GM19452 (cell line): ENCODE results near the gene CELSR1.

Experiments used
- ATAC-seq: cut with Tn5 transposase; IDR thresholded peaks from one replicate; pipeline ENCODE4 v1.9.1; 2021; ENCODE audit not compliant: unreplicated experiment

CELSR1 gene

DNA sequence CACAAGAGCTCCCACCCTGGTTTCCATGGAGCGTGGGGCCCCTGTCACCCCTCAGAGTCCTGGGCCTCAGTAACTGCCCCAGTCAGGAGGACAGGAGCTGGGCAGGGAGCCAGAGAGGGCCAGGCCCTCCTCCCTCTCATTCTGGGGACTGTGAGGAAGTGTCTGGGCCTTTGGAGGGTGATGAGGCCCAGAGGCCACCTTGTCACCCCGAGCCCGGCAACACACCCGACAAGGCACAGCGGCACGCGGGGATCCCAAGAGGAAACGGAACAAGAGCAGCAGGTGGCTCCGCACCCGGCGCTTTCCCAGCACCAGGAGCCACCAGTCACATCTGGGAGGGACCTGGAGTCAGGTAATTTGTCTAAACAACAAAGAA lies 72.1 kb downstream of the CELSR1 start:
- ATAC-seq: no peak

- no peak for ATAC-seq
Observed at GRCh38 chr22:46464701-46465344, 72.6 kb downstream of the CELSR1 start.

GRCh38 chr22:46464296-46464695 lies 73.1 kb downstream of the CELSR1 start:
- no peak for ATAC-seq

DNA sequence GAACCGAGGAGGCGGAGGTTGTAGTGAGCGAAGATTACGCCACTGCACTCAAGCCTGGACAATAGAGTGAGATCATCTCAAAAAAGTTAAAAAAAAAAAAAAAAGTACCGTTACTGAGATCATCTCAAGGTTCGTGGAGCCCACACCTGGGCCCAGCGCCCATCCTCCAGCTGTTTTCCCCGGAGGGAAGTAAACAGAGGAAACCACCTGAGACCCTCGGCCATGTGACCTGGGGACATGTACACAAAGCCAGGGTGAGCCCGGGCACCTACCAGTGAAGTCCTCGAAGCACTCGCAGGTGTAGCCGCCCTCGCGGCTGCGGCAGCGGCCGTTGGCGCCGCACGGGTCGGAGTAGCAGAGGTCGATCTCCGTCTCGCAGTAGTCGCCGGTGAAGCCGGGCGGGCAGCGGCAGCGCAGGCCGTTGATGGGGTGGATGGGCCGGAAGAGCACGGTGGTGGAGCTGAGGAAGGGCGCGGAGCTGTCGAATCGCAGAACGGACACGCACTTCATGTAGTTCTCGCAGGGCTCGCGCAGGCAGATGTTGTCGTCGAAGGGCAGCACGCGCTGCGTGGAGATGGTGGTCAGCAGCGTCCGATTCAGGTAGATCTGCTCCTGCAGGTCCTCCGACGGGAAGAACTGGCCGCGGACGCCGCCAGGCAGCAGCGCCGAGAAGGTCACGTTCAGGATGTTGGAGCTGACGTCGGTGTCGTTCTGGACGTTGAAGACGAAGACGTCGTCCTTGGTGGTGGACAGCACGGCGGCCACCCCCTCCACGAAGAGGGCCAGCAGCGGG lies 73.8 kb downstream of the CELSR1 start:
- no peak for ATAC-seq

GRCh38 chr22:46462726-46463371 lies 74.6 kb downstream of the CELSR1 start:
- no peak for ATAC-seq

DNA sequence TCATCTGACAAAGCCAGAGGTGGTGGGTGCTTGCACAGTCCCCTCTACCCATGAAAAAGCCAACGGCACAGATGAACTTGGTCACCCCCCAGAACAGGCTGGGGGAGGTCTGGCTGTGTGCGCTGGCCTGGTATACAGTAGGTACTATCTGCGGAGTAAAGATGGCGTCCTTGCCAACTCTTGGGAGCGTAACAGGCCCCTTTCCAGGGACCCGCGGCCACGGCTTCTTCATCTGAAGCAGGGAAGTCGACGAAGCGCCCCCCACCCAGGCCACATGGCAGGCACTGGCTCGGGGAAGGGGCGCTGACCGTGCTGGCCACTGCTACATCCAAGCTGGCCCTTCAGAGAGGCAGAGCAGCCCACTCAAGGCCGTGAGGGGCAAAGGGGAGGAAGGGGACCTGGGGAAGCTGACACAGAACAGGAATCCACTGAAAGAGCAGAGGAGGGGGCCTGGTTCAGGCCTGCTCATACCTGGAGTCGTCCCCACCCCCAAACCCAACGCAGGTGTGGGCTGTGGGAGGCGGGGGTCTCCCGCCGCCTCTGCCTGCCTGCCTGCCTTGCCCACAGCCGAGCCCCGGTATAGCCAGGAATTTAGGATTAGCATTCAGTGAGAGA lies 75.7 kb downstream of the CELSR1 start:
- no peak for ATAC-seq

DNA sequence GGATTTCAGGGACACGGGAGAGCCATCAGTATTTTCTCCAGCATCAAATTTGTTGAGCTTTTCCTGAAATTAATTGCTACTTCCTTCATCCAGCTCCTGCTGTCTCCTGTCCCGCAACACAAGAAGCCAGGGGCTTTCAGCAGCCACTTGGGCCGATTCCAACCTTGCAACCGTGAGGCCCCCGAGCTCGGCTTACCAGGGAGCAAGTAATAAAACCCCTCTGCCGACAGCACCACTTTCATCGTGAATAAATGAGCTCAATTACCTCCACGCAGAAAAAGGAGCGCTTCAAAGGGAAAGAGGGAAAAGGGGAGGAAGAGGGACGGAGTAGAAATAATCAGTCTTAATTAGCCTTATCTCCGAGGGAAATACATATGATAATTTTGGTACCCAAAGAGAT lies 76.6 kb downstream of the CELSR1 start:
- ATAC-seq: no peak

- no peak for ATAC-seq
Observed at GRCh38 chr22:46459347-46460065, 77.9 kb downstream of the CELSR1 start.

- no peak for ATAC-seq
Observed at GRCh38 chr22:46458525-46458924, 78.9 kb downstream of the CELSR1 start.

DNA sequence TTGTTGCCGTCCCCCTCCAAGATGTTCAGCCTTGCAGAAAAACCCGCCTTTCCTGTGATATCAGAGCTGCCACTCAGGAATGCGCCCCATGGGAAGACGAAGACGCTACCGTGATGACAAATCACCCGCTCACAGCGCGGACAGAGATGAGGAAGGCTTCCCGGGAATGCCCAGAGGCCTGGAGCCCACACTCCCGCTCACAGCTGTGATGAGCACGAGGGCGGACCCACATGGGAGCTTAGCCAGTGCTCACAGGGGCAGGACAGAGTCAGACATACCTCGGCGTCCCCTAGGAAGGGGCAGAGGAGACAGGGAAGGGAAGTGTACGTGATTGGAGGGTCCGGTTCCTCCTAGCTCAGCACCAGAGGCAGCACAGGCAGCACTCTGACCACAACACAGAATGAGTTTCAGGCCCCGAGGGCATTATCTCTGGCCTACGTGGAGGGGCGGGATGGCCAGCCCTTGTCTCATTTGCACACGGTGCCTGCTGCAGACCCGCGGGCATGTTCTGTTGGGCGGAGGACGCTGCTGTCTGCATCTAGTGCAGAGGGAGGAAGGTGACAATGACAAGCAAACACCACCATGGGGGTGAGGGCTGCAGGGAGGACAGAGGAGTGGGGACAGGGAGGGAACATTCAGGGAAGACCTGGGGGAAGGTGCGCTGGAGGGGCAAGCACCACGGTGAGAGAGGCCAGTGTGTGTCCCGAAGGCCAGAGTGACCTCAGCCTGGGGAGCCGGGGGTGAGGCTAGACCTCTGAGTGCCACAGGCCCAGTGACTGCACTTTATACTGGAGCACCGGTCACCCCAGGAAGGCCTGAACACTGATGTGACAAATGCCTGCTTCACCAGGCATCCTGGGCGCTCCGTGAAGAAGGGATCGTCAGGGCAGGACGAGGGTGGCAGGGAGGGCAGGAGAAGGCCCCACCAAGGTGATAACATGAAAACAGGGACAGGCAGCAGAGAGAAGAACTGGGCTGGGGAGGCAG lies 79.6 kb downstream of the CELSR1 start:
- no peak for ATAC-seq

- no peak for ATAC-seq
Observed at GRCh38 chr22:46456818-46457163, 80.6 kb downstream of the CELSR1 start.

DNA sequence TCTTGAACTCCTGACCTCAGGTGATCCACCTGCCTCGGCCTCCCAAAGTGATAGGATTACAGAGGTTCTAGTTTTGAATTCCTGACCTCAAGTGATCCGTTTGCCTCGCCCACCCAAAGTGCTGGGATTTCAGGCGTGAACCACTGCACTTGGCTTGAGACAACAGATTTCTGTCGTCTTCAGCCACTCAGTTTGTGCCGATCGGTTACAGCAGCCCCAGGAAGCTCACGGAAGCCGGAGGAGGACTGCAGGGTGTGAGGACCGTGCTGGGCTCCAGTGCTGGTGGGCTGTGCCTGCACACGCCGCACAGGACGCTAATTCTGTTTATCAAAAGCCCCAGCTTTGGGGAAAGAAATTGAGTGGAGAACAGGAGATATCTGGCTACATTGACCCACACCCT lies 82.0 kb downstream of the CELSR1 start:
- no peak for ATAC-seq

- ATAC-seq: no peak
Observed at GRCh38 chr22:46454504-46455269, 82.7 kb downstream of the CELSR1 start.

GRCh38 chr22:46453829-46454503 lies 83.5 kb downstream of the CELSR1 start:
- ATAC-seq: no peak

DNA sequence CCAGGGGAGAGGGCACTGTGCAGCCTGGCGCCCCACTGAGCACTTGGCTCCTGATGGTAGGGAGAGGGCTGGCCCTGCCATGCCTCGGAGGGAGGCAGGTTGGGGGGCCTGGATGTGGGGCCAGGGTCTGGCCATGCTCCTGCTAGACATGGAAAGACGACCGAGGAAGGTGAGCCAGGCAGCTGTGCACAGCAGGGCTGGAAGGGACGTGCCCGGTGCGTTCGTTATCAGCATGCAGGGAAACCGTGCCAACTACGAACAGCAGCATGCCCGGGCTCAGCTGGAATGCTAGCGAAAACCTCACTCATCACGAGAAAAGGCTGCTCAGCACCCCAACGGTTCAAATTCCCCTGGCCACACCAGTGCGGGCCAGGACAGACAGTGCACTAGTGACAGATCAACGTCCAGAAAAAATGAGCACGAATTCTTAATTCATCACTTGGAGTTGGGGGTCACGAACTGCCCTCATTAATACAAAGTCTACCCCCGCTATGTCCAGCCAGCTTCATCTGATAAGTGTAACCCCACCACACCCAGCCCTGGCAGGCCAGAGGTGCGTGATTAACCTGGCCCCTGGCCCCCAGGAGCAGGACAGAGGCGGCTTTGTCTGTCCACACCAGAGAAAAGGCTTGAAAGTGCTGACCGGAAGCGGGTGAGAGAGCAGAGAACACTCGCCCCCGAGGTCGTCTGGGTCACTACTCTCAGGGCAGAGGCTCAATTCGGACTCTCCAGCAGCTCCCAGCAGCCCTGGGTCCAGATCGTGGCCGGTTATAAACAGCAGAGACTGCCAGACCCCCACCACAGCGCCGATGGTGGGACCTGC lies 84.2 kb downstream of the CELSR1 start:
- ATAC-seq: no peak

GRCh38 chr22:46452195-46453005 lies 85.0 kb downstream of the CELSR1 start:
- ATAC-seq: no peak

DNA sequence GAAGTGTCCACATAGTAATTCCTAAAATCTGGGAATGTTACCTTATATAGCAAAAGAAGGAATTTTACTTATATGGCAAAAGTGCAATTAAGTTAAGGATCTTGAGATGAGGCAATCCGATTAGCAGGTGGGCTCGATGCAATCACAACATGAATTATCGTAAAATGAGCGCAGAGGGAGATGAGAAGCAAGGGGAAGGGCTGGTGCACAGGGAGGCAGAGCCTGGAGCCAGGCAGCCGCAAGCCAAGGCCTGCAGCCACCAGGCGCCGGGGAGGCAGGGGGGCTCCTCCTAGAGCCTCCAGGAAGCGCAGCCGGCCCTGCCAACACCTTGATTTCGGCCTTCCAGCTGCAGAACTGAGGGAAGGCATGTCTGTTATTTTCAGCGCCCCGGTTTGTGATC lies 85.7 kb downstream of the CELSR1 start:
- ATAC-seq: no peak
